ENCODE measurements around the gene SDCCAG8. TPM values are rescaled to one million over a fixed set of nuclear protein-coding genes. Genes with fewer than 3 reads are reported as not detected.

Gene SDCCAG8
- total RNA-seq, 1 donor from 2014 or later, result 25.4 TPM

- intact Hi-C loops (cut with micrococcal nuclease), result no loop called here
- Mint-ChIP-seq H3K27ac (no peak overlapping the region), H3K9me3 (no peaks in the 10 kb centered on the region), H3K36me3 (ENCODE audit: low read depth) (no peaks in the 10 kb centered on the region), H3K4me1 (ENCODE audit: low read depth) (peaks cover 5% of the 10 kb centered on the region), H3K4me3 (ENCODE audit: low read depth) (no peak overlapping the region), H3K27me3 (ENCODE audit: low read depth) (no peaks in the 10 kb centered on the region)
- DNase-seq (ENCODE audit: low spot score), result no peak
Observed at GRCh38 chr1:243496187-243496646, 240.4 kb downstream of the SDCCAG8 start.

GRCh38 chr1:243496806-243497205 is 241.0 kb downstream of the SDCCAG8 start:
- no peak overlapping the region for H3K27ac Mint-ChIP-seq
- no peaks in the 10 kb centered on the region for H3K9me3 Mint-ChIP-seq
- intact Hi-C loops (cut with micrococcal nuclease), result no loop called here
- H3K27me3 Mint-ChIP-seq (ENCODE audit: low read depth), result no peaks in the 10 kb centered on the region
- H3K4me1 Mint-ChIP-seq (ENCODE audit: low read depth), result peaks cover 5% of the 10 kb centered on the region
- no peak overlapping the region for H3K4me3 Mint-ChIP-seq (ENCODE audit: low read depth)
- DNase-seq (ENCODE audit: low spot score), result no peak
- H3K36me3 Mint-ChIP-seq (ENCODE audit: low read depth), result no peaks in the 10 kb centered on the region

- H3K27ac Mint-ChIP-seq, result no peak overlapping the region
- peaks cover 8% of the 10 kb centered on the region for H3K36me3 Mint-ChIP-seq (ENCODE audit: low read depth)
- no peaks in the 10 kb centered on the region for H3K27me3 Mint-ChIP-seq (ENCODE audit: low read depth)
- H3K4me3 Mint-ChIP-seq (ENCODE audit: low read depth), result no peak overlapping the region
- peaks cover 5% of the 10 kb centered on the region for H3K4me1 Mint-ChIP-seq (ENCODE audit: low read depth)
- no peaks in the 10 kb centered on the region for H3K9me3 Mint-ChIP-seq
- intact Hi-C loops (cut with micrococcal nuclease), result no loop called here
- DNase-seq (ENCODE audit: low spot score), result no peak
Observed at GRCh38 chr1:243497939-243498681, 242.3 kb downstream of the SDCCAG8 start.

GRCh38 chr1:243499248-243499647 is 243.4 kb downstream of the SDCCAG8 start:
- Mint-ChIP-seq H3K4me3 (ENCODE audit: low read depth) (no peak overlapping the region), H3K4me1 (ENCODE audit: low read depth) (peaks cover 5% of the 10 kb centered on the region), H3K9me3 (no peaks in the 10 kb centered on the region), H3K36me3 (ENCODE audit: low read depth) (peaks cover 11% of the 10 kb centered on the region), H3K27ac (no peak overlapping the region), H3K27me3 (ENCODE audit: low read depth) (no peaks in the 10 kb centered on the region)
- no peak for DNase-seq (ENCODE audit: low spot score)
- intact Hi-C loops (cut with micrococcal nuclease), result no loop called here

GRCh38 chr1:243499711-243500110 is 243.9 kb downstream of the SDCCAG8 start:
- Mint-ChIP-seq H3K9me3 (no peaks in the 10 kb centered on the region), H3K4me3 (ENCODE audit: low read depth) (no peak overlapping the region), H3K27me3 (ENCODE audit: low read depth) (no peaks in the 10 kb centered on the region), H3K27ac (no peak overlapping the region), H3K4me1 (ENCODE audit: low read depth) (peaks cover 5% of the 10 kb centered on the region), H3K36me3 (ENCODE audit: low read depth) (peaks cover 11% of the 10 kb centered on the region)
- no peak for DNase-seq (ENCODE audit: low spot score)
- intact Hi-C loops (cut with micrococcal nuclease), result no loop called here

- no peak for DNase-seq (ENCODE audit: low spot score)
- Mint-ChIP-seq H3K4me1 (ENCODE audit: low read depth) (peaks cover 5% of the 10 kb centered on the region), H3K9me3 (no peaks in the 10 kb centered on the region), H3K4me3 (ENCODE audit: low read depth) (no peak overlapping the region), H3K27me3 (ENCODE audit: low read depth) (no peaks in the 10 kb centered on the region), H3K27ac (no peak overlapping the region), H3K36me3 (ENCODE audit: low read depth) (peaks cover 11% of the 10 kb centered on the region)
- intact Hi-C loops (cut with micrococcal nuclease), result no loop called here
Observed at GRCh38 chr1:243500512-243500911, 244.7 kb downstream of the SDCCAG8 start.

- DNase-seq (ENCODE audit: low spot score), result no peak
- Mint-ChIP-seq H3K27ac (no peak overlapping the region), H3K36me3 (ENCODE audit: low read depth) (peaks cover 11% of the 10 kb centered on the region), H3K9me3 (no peaks in the 10 kb centered on the region), H3K4me1 (ENCODE audit: low read depth) (peaks cover 4% of the 10 kb centered on the region), H3K4me3 (ENCODE audit: low read depth) (no peak overlapping the region), H3K27me3 (ENCODE audit: low read depth) (no peaks in the 10 kb centered on the region)
- intact Hi-C loops (cut with micrococcal nuclease), result no loop called here
Observed at GRCh38 chr1:243501002-243501401, 245.2 kb downstream of the SDCCAG8 start.

GRCh38 chr1:243503155-243503554 is 247.3 kb downstream of the SDCCAG8 start:
- H3K4me3 Mint-ChIP-seq (ENCODE audit: low read depth), result no peak overlapping the region
- no peak overlapping the region for H3K27ac Mint-ChIP-seq
- intact Hi-C loops (cut with micrococcal nuclease), result no loop called here
- no peak for DNase-seq (ENCODE audit: low spot score)
- H3K27me3 Mint-ChIP-seq (ENCODE audit: low read depth), result no peaks in the 10 kb centered on the region
- peaks cover 11% of the 10 kb centered on the region for H3K36me3 Mint-ChIP-seq (ENCODE audit: low read depth)
- no peaks in the 10 kb centered on the region for H3K9me3 Mint-ChIP-seq
- peaks cover 7% of the 10 kb centered on the region for H3K4me1 Mint-ChIP-seq (ENCODE audit: low read depth)

- intact Hi-C loops (cut with micrococcal nuclease), result no loop called here
Observed at GRCh38 chr1:243505986-243506689, 250.3 kb downstream of the SDCCAG8 start.

GRCh38 chr1:243507001-243507671 is 251.3 kb downstream of the SDCCAG8 start:
- H3K36me3 Mint-ChIP-seq (ENCODE audit: low read depth), result peaks cover 23% of the 10 kb centered on the region
- no peaks in the 10 kb centered on the region for H3K27me3 Mint-ChIP-seq (ENCODE audit: low read depth)
- intact Hi-C loops (cut with micrococcal nuclease), result no loop called here
- no peak for DNase-seq (ENCODE audit: low spot score)
- H3K4me1 Mint-ChIP-seq (ENCODE audit: low read depth), result peaks cover 16% of the 10 kb centered on the region
- no peaks in the 10 kb centered on the region for H3K9me3 Mint-ChIP-seq
- no peak overlapping the region for H3K27ac Mint-ChIP-seq
- no peak overlapping the region for H3K4me3 Mint-ChIP-seq (ENCODE audit: low read depth)

More at GRCh38 chr1:243505986-243506689, 250.3 kb downstream of the SDCCAG8 start:
- Mint-ChIP-seq H3K9me3 (no peaks in the 10 kb centered on the region), H3K4me3 (ENCODE audit: low read depth) (no peak overlapping the region), H3K4me1 (ENCODE audit: low read depth) (peaks cover 16% of the 10 kb centered on the region), H3K27me3 (ENCODE audit: low read depth) (no peaks in the 10 kb centered on the region), H3K36me3 (ENCODE audit: low read depth) (peaks cover 16% of the 10 kb centered on the region), H3K27ac (no peak overlapping the region)
- DNase-seq (ENCODE audit: low spot score), result no peak

- Mint-ChIP-seq H3K4me1 (ENCODE audit: low read depth) (peaks cover 16% of the 10 kb centered on the region), H3K27me3 (ENCODE audit: low read depth) (no peaks in the 10 kb centered on the region), H3K36me3 (ENCODE audit: low read depth) (peaks cover 18% of the 10 kb centered on the region), H3K9me3 (no peaks in the 10 kb centered on the region), H3K4me3 (ENCODE audit: low read depth) (no peak overlapping the region), H3K27ac (no peak overlapping the region)
- intact Hi-C loops (cut with micrococcal nuclease), result no loop called here
- DNase-seq (ENCODE audit: low spot score), result no peak
Observed at GRCh38 chr1:243507672-243508302, 251.9 kb downstream of the SDCCAG8 start.

GRCh38 chr1:243508303-243508713 is 252.5 kb downstream of the SDCCAG8 start:
- intact Hi-C loops (cut with micrococcal nuclease), result no loop called here
- DNase-seq (ENCODE audit: low spot score), result no peak
- no peak overlapping the region for H3K27ac Mint-ChIP-seq

More at GRCh38 chr1:243508303-243508713, 252.5 kb downstream of the SDCCAG8 start:
- Mint-ChIP-seq H3K36me3 (ENCODE audit: low read depth) (peaks cover 15% of the 10 kb centered on the region), H3K27me3 (ENCODE audit: low read depth) (no peaks in the 10 kb centered on the region), H3K4me3 (ENCODE audit: low read depth) (no peak overlapping the region), H3K4me1 (ENCODE audit: low read depth) (peaks cover 16% of the 10 kb centered on the region), H3K9me3 (no peaks in the 10 kb centered on the region)

Measured in activated T-helper 2 cell treated with anti-CD3 and anti-CD28 coated beads, Interferon-gamma antibody, Interleukin-2, Interleukin-4, amounts not matched to agents 10 μg/mL and 5 μg/mL and 100 μg/mL, durations not matched to agents 14 hours and 24 hours and 36 hours (primary cell).